Upper lobe of left lung (tissue), 4 donors: ENCODE data around the gene TMEM95.

Experiments
- POLR2A ChIP-seq, 4 donors: fragments of 450-650 bp; IDR thresholded peaks; one replicate each; pipeline ENCODE4 v1.5.1; 2016 to 2017; ENCODE audit warnings: antibody characterized with exemption in 4 of 4, mild to moderate bottlenecking in 2 of 4
- POLR2AphosphoS5 ChIP-seq, 2 donors: sonication (generic); formaldehyde crosslinking; IDR thresholded peaks; one replicate each; pipeline ENCODE4 v1.5.1; 2017; ENCODE audit warnings: antibody characterized with exemption in 2 of 2
- TF ChIP-seq, protein P1 (sequence below), 6 experiments: fragments of 450-650 bp in 4 of 6; fragments of 200-600 bp in 2 of 6; sonication (generic) in 2 of 6; IDR thresholded peaks; one replicate each; pipeline ENCODE4 v1.5.1; 2016 to 2019; ENCODE audit warnings: antibody characterized with exemption in 6 of 6

DNA sequence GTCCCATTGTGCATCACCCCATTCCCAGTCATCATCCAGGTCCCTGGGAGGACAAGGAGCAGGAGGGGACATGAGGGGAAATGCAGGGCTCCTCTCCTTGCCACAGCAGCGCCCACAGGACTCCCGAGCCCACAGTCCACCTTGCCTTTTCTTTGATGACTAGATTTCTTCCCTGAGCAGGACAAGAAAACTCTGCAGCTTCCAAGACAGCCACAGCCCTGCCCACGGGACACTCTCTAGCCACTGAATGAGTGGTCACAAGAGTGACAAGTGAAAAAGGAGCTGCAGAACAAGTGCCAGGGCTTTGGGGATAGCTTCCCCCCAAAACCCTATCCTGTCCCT, 30.5 kb upstream of the TMEM95 start:
- TF ChIP-seq, protein P1, sequence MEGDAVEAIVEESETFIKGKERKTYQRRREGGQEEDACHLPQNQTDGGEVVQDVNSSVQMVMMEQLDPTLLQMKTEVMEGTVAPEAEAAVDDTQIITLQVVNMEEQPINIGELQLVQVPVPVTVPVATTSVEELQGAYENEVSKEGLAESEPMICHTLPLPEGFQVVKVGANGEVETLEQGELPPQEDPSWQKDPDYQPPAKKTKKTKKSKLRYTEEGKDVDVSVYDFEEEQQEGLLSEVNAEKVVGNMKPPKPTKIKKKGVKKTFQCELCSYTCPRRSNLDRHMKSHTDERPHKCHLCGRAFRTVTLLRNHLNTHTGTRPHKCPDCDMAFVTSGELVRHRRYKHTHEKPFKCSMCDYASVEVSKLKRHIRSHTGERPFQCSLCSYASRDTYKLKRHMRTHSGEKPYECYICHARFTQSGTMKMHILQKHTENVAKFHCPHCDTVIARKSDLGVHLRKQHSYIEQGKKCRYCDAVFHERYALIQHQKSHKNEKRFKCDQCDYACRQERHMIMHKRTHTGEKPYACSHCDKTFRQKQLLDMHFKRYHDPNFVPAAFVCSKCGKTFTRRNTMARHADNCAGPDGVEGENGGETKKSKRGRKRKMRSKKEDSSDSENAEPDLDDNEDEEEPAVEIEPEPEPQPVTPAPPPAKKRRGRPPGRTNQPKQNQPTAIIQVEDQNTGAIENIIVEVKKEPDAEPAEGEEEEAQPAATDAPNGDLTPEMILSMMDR (IDR thresholded peaks at IDR 0.05) = peak in 1 of 6 experiments; percentile 13
- no peak for TF ChIP-seq POLR2A (IDR thresholded peaks at IDR 0.05)
- TF ChIP-seq POLR2AphosphoS5 (IDR thresholded peaks at IDR 0.05) = no peak
